Spinal cord (tissue), 10 donors: ENCODE results near the gene TRIO. TPM values are rescaled to one million over a fixed set of nuclear protein-coding genes. Genes with fewer than 3 reads are reported as not detected.

ENCODE experiments used
- DNase-seq, 6 donors: peaks; one replicate each; pipeline versions ENCODE4 v3.0.0 to v3.0.0-alpha.2; 2013 to 2015; ENCODE audit warnings: low spot score in 6 of 6, low read depth in 4 of 6
- H3K27ac ChIP-seq: one replicate; pipeline ENCODE4 v1.5.1; 2013; ENCODE audit warnings: low read depth, low read length, control low read depth
- H3K27me3 ChIP-seq: one replicate; pipeline ENCODE4 v1.6.1; 2013; ENCODE audit warnings: low read length; ENCODE audit not compliant: control insufficient read depth, insufficient read depth
- H3K36me3 ChIP-seq: one replicate; pipeline ENCODE4 v1.6.1; 2013; ENCODE audit warnings: low read length; ENCODE audit not compliant: control insufficient read depth, insufficient read depth
- H3K4me1 ChIP-seq: one replicate; pipeline ENCODE4 v1.6.1; 2013; ENCODE audit warnings: low read length; ENCODE audit not compliant: control insufficient read depth, insufficient read depth
- H3K4me3 ChIP-seq: one replicate; pipeline ENCODE4 v1.5.1; 2013; ENCODE audit warnings: low read depth, low read length, control low read depth
- H3K9me3 ChIP-seq: one replicate; pipeline ENCODE4 v1.6.1; 2013; ENCODE audit warnings: low read length; ENCODE audit not compliant: control insufficient read depth, insufficient read depth
- WGBS: methylation state at CpG from one replicate; pipeline ENCODE4 v1.1.5; 2013; ENCODE audit warnings: missing lambda C conversion rate; ENCODE audit not compliant: insufficient coverage; 5-methylcytosine and 5-hydroxymethylcytosine counted together
- polyA plus RNA-seq, 2 donors: library from polyadenylated mRNA; unstranded; fragments of 120-200 nt; gene quantifications; one replicate each; pipeline ENCODE4 v1.2.1, GENCODE V29; 2013; ENCODE audit not compliant: insufficient read length in 2 of 2
- total RNA-seq, 2 donors: library from RNA; depleted of rRNA in 1 of 2; stranded (reverse); fragments of 120-200 nt in 1 of 2; fragments of >200 nt in 1 of 2; gene quantifications; one replicate each; pipeline versions ENCODE4 v1.2.3 to v1.2.4, GENCODE V29; 2013 to 2014
- donor health status: healthy.

TRIO gene
- total and polyA plus RNA-seq, 4 donors, result 175 to 253 (median 240) TPM

GRCh38 chr5:14414007-14414406, 270.9 kb downstream of the TRIO start:
- H3K27ac ChIP-seq, result no peak overlapping the region
- DNase-seq, result no peak
- no peaks in the 10 kb centered on the region for H3K9me3 ChIP-seq
- peaks cover 22% of the 10 kb centered on the region for H3K4me1 ChIP-seq
- peaks cover 51% of the 10 kb centered on the region for H3K36me3 ChIP-seq
- no peaks in the 10 kb centered on the region for H3K27me3 ChIP-seq
- WGBS, result 100% methylated on average over 3 of the region's 11 CpGs
- no peak overlapping the region for H3K4me3 ChIP-seq

- H3K27ac ChIP-seq, result no peak overlapping the region
- H3K27me3 ChIP-seq, result no peaks in the 10 kb centered on the region
- H3K4me1 ChIP-seq, result peaks cover 24% of the 10 kb centered on the region
- no peak for DNase-seq
- H3K4me3 ChIP-seq, result no peak overlapping the region
- H3K36me3 ChIP-seq, result peaks cover 53% of the 10 kb centered on the region
- H3K9me3 ChIP-seq, result no peaks in the 10 kb centered on the region
- WGBS, result 40% methylated on average over 2 of the region's 7 CpGs
These were observed 271.5 kb downstream of the TRIO start for GRCh38 chr5:14414656-14415023.

GRCh38 chr5:14415024-14415697, 272.0 kb downstream of the TRIO start:
- no peaks in the 10 kb centered on the region for H3K9me3 ChIP-seq
- H3K27me3 ChIP-seq, result no peaks in the 10 kb centered on the region
- H3K4me1 ChIP-seq, result peaks cover 28% of the 10 kb centered on the region
- no peak for DNase-seq
- 66% methylated on average over 11 of the region's 16 CpGs for WGBS
- peaks cover 55% of the 10 kb centered on the region for H3K36me3 ChIP-seq
- no peak overlapping the region for H3K27ac ChIP-seq
- no peak overlapping the region for H3K4me3 ChIP-seq

GRCh38 chr5:14415698-14416074, 272.5 kb downstream of the TRIO start:
- H3K4me1 ChIP-seq, result peaks cover 27% of the 10 kb centered on the region
- no peaks in the 10 kb centered on the region for H3K9me3 ChIP-seq
- no peaks in the 10 kb centered on the region for H3K27me3 ChIP-seq
- no peak for DNase-seq
- WGBS, result 67% methylated on average over 1 of the region's 3 CpGs
- H3K4me3 ChIP-seq, result no peak overlapping the region
- H3K36me3 ChIP-seq, result peaks cover 53% of the 10 kb centered on the region
- H3K27ac ChIP-seq, result no peak overlapping the region

- 71% methylated on average over 8 of the region's 12 CpGs for WGBS
- no peaks in the 10 kb centered on the region for H3K9me3 ChIP-seq
- H3K4me3 ChIP-seq, result no peak overlapping the region
- peaks cover 21% of the 10 kb centered on the region for H3K4me1 ChIP-seq
- no peaks in the 10 kb centered on the region for H3K27me3 ChIP-seq
- H3K27ac ChIP-seq, result peak overlapping the region; percentile 34
- H3K36me3 ChIP-seq, result peaks cover 48% of the 10 kb centered on the region
- DNase-seq, result no peak
These were observed 273.6 kb downstream of the TRIO start for GRCh38 chr5:14416621-14417275.

- 82% methylated on average over 5 of the region's 5 CpGs for WGBS
- Histone ChIP-seq H3K4me3 (no peak overlapping the region), H3K27me3 (no peaks in the 10 kb centered on the region), H3K4me1 (peaks cover 21% of the 10 kb centered on the region), H3K36me3 (peaks cover 47% of the 10 kb centered on the region), H3K9me3 (no peaks in the 10 kb centered on the region), H3K27ac (peak overlapping the region; percentile 34)
- no peak for DNase-seq
These were observed 274.2 kb downstream of the TRIO start for GRCh38 chr5:14417276-14417730.

GRCh38 chr5:14417792-14418765, 274.9 kb downstream of the TRIO start:
- Histone ChIP-seq H3K27ac (peak overlapping the region; percentile 34), H3K4me1 (peaks cover 21% of the 10 kb centered on the region), H3K4me3 (no peak overlapping the region), H3K9me3 (no peaks in the 10 kb centered on the region), H3K27me3 (no peaks in the 10 kb centered on the region), H3K36me3 (peaks cover 46% of the 10 kb centered on the region)
- WGBS, result 83% methylated on average over 15 of the region's 17 CpGs
- no peak for DNase-seq

- H3K27ac ChIP-seq, result no peak overlapping the region
- H3K9me3 ChIP-seq, result no peaks in the 10 kb centered on the region
- H3K27me3 ChIP-seq, result no peaks in the 10 kb centered on the region
- WGBS, result 97% methylated on average over 12 of the region's 12 CpGs
- peaks cover 46% of the 10 kb centered on the region for H3K36me3 ChIP-seq
- H3K4me3 ChIP-seq, result no peak overlapping the region
- peaks cover 19% of the 10 kb centered on the region for H3K4me1 ChIP-seq
- DNase-seq, result no peak
These were observed 276.5 kb downstream of the TRIO start for GRCh38 chr5:14419686-14420085.

GRCh38 chr5:14420101-14420811, 277.1 kb downstream of the TRIO start:
- peaks cover 47% of the 10 kb centered on the region for H3K36me3 ChIP-seq
- no peak overlapping the region for H3K4me3 ChIP-seq
- no peaks in the 10 kb centered on the region for H3K27me3 ChIP-seq
- H3K27ac ChIP-seq, result no peak overlapping the region
- 42% methylated on average over 6 of the region's 7 CpGs for WGBS
- no peaks in the 10 kb centered on the region for H3K9me3 ChIP-seq
- no peak for DNase-seq
- H3K4me1 ChIP-seq, result peaks cover 18% of the 10 kb centered on the region
